Osteoblast (primary cell): ENCODE measurements around the gene DMRTA1. TPM values are rescaled to one million over a fixed set of nuclear protein-coding genes. Genes with fewer than 3 reads are reported as not detected.
"Not testable (repeated sequence)": the region's sequence is repeated elsewhere in the genome, so short reads cannot be mapped to it uniquely, and the experiment has no call there.

Experiments used
- DNase-seq: peaks from one replicate; pipeline ENCODE4 v3.0.0; 2011; ENCODE audit warnings: low spot score, mixed read lengths; ENCODE audit not compliant: insufficient read length; ENCODE audit errors: missing footprints
- H2AFZ ChIP-seq: 2 replicates; pipeline ENCODE4 v1.6.0; 2011; ENCODE audit warnings: mild to moderate bottlenecking, low read length
- H3K27ac ChIP-seq: 2 replicates; pipeline ENCODE4 v1.5.1; 2011; ENCODE audit warnings: mild to moderate bottlenecking, low read depth, low read length, moderate library complexity
- H3K27me3 ChIP-seq: 2 replicates; pipeline ENCODE4 v1.6.0; 2012; ENCODE audit warnings: mild to moderate bottlenecking, control low read depth, inconsistent platforms, low read length, moderate library complexity; ENCODE audit not compliant: insufficient read depth
- H3K36me3 ChIP-seq: 2 replicates; pipeline ENCODE4 v1.5.1; 2011; ENCODE audit warnings: mild to moderate bottlenecking, low read length, control low read depth, moderate library complexity; ENCODE audit not compliant: insufficient read depth
- H3K4me1 ChIP-seq: 2 replicates; pipeline ENCODE4 v1.5.1; 2011; ENCODE audit warnings: mild to moderate bottlenecking, low read length, control low read depth, moderate library complexity; ENCODE audit not compliant: insufficient read depth
- H3K4me2 ChIP-seq: 2 replicates; pipeline ENCODE4 v1.6.0; 2011; ENCODE audit warnings: mild to moderate bottlenecking, low read length; ENCODE audit not compliant: insufficient read depth
- H3K4me3 ChIP-seq: fragments of 200-600 bp; sonication (generic); 3 replicates; pipeline ENCODE4 v1.5.1; 2012; ENCODE audit warnings: mild to moderate bottlenecking, low read length, inconsistent platforms; ENCODE audit not compliant: insufficient read depth
- H3K79me2 ChIP-seq: 2 replicates; pipeline ENCODE4 v1.6.0; 2012; ENCODE audit warnings: mild to moderate bottlenecking, low read length, control low read depth, inconsistent platforms; ENCODE audit not compliant: insufficient read depth
- H3K9me3 ChIP-seq: 2 replicates; pipeline ENCODE4 v1.5.1; 2011; ENCODE audit warnings: low read depth, low read length, control low read depth
- H4K20me1 ChIP-seq: 2 replicates; pipeline ENCODE4 v1.6.0; 2012; ENCODE audit warnings: mild to moderate bottlenecking, low read length, control low read depth; ENCODE audit not compliant: insufficient read depth
- total RNA-seq: library from RNA; depleted of rRNA; stranded (reverse); fragments of >200 nt; gene quantifications from 2 replicates; pipeline ENCODE4 v1.2.3, GENCODE V29; 2012
- TF ChIP-seq, protein P1 (sequence below): IDR thresholded peaks from 2 replicates; pipeline ENCODE4 v1.5.1; 2011; ENCODE audit warnings: mild to moderate bottlenecking, low read depth, low read length, moderate library complexity; ENCODE audit errors: extremely low read depth

DMRTA1 gene
- total RNA-seq, 1 donor = 4.3 TPM

DNA sequence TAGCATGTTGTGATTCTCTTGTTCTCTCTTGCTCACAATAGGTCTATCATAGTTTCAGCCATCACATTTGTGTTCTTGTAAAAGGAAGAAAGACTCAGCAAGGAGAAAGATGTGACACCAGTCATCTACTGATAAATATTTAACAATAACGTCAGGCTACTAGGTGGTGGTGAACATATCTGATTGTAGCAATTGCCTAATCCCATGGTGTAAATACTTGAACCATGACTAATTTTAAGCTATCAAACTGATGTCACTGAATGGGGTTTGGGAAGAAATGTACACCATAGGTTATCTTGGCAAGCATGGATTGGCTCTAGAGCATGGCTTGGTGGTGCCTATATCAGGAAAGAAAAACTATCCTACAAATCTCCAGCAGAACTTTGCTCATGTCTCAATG lies 16.6 kb downstream of the DMRTA1 start:
- no peaks in the 10 kb centered on the region for H3K36me3 ChIP-seq
- H3K27ac ChIP-seq = no peak overlapping the region
- H3K4me2 ChIP-seq = no peak overlapping the region
- no peaks in the 10 kb centered on the region for H3K9me3 ChIP-seq
- TF ChIP-seq, protein P1, sequence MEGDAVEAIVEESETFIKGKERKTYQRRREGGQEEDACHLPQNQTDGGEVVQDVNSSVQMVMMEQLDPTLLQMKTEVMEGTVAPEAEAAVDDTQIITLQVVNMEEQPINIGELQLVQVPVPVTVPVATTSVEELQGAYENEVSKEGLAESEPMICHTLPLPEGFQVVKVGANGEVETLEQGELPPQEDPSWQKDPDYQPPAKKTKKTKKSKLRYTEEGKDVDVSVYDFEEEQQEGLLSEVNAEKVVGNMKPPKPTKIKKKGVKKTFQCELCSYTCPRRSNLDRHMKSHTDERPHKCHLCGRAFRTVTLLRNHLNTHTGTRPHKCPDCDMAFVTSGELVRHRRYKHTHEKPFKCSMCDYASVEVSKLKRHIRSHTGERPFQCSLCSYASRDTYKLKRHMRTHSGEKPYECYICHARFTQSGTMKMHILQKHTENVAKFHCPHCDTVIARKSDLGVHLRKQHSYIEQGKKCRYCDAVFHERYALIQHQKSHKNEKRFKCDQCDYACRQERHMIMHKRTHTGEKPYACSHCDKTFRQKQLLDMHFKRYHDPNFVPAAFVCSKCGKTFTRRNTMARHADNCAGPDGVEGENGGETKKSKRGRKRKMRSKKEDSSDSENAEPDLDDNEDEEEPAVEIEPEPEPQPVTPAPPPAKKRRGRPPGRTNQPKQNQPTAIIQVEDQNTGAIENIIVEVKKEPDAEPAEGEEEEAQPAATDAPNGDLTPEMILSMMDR = no peak
- H3K27me3 ChIP-seq = no peaks in the 10 kb centered on the region
- H3K4me1 ChIP-seq = no peaks in the 10 kb centered on the region
- H3K79me2 ChIP-seq = no peaks in the 10 kb centered on the region
- H3K4me3 ChIP-seq = no peak overlapping the region
- H4K20me1 ChIP-seq = no peaks in the 10 kb centered on the region
- H2AFZ ChIP-seq = no peak overlapping the region
- no peak for DNase-seq

GRCh38 chr9:22469928-22470544 lies 23.4 kb downstream of the DMRTA1 start:
- Histone ChIP-seq H4K20me1 (no peaks in the 10 kb centered on the region), H3K4me2 (no peak overlapping the region), H3K36me3 (no peaks in the 10 kb centered on the region), H3K27me3 (no peaks in the 10 kb centered on the region), H3K4me1 (no peaks in the 10 kb centered on the region), H3K4me3 (no peak overlapping the region), H3K79me2 (no peaks in the 10 kb centered on the region), H3K27ac (no peak overlapping the region), H3K9me3 (no peaks in the 10 kb centered on the region), H2AFZ (no peak overlapping the region)
- DNase-seq = peak; percentile 41
- TF ChIP-seq, protein P1 = peak; percentile 70

DNA sequence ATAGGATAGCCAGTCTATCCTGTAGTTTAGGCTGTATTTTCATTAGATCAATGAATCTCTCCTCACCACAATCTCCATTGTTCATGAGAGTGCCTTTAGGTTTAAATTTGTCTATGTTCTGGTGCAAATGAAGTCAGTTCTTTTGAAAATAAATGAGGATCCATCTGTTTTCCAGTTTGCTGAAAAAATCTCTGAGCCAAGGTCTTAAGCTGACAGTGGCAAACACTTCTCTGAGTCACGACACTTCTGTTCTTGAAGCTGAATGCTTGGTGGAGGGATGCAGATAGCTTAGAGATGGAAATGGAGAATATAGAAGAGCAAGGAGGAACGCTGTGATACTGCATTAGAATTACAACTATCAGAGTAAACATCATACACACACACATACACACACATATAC lies 34.9 kb downstream of the DMRTA1 start:
- Histone ChIP-seq H3K4me2 (no peak overlapping the region), H3K27me3 (no peaks in the 10 kb centered on the region), H3K27ac (no peak overlapping the region), H3K4me3 (no peak overlapping the region), H3K9me3 (no peaks in the 10 kb centered on the region), H3K36me3 (no peaks in the 10 kb centered on the region), H2AFZ (no peak overlapping the region), H3K79me2 (no peaks in the 10 kb centered on the region), H3K4me1 (no peaks in the 10 kb centered on the region), H4K20me1 (no peaks in the 10 kb centered on the region)
- DNase-seq = no peak
- TF ChIP-seq, protein P1 = no peak

- TF ChIP-seq, protein P1 = no peak
- Histone ChIP-seq H3K79me2 (no peaks in the 10 kb centered on the region), H3K4me3 (no peak overlapping the region), H3K27me3 (no peaks in the 10 kb centered on the region), H3K4me2 (no peak overlapping the region), H2AFZ (no peak overlapping the region), H4K20me1 (no peaks in the 10 kb centered on the region), H3K27ac (no peak overlapping the region), H3K4me1 (no peaks in the 10 kb centered on the region), H3K9me3 (no peaks in the 10 kb centered on the region), H3K36me3 (no peaks in the 10 kb centered on the region)
- no peak for DNase-seq
Measured at GRCh38 chr9:22483528-22484070, 37.0 kb downstream of the DMRTA1 start.

- H3K27ac ChIP-seq, H3K36me3 ChIP-seq, H3K4me1 ChIP-seq, H4K20me1 ChIP-seq, H3K4me3 ChIP-seq, H3K79me2 ChIP-seq, H3K4me2 ChIP-seq, H3K9me3 ChIP-seq, H2AFZ ChIP-seq, H3K27me3 ChIP-seq, DNase-seq: not testable (repeated sequence)
Measured at GRCh38 chr9:22496197-22496596, 49.6 kb downstream of the DMRTA1 start.
